RCC 7860 (cell line): ENCODE measurements around the gene RPS6KL1.
A peak's percentile ranks its signal among the peaks of the same experiment; 100 is the strongest.
"Not testable (repeated sequence)": the region's sequence is repeated elsewhere in the genome, so short reads cannot be mapped to it uniquely, and the experiment has no call there.

Experiments
- DNase-seq: peaks from one replicate; pipeline ENCODE4 v3.0.0-alpha.2; 2015; ENCODE audit warnings: low spot score
- FAIRE-seq: peaks from 2 replicates; lab custom pipeline; 2012; peaks lifted over from hg19 to GRCh38; lab: Jason Lieb, UNC

The RPS6KL1 gene

GRCh38 chr14:74938531-74939495 lies 15.8 kb upstream of the RPS6KL1 start:
- DNase-seq (no peak), FAIRE-seq (no peak)

- DNase-seq: no peak
- FAIRE-seq: no peak
Observed at GRCh38 chr14:74937171-74937570, 14.1 kb upstream of the RPS6KL1 start.

DNA sequence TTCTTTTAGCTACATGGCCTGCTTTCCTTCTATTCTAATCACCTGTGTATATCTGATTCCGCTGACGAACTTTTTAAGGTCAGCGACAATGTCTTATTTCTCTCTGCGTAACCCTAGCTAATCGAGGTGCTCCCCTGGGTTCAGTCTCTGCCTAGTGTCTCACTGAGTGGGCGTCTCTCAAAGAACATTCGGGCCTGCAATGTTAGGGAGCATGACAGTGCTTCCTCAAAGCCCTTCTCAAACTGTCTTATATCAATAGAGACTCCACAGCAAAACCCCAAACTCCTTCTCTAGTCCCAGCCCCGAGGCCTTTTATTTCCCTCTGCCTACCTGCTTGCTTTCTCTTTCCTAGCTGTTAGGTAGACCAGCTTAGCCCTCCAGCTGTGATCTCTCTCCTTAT lies 13.7 kb upstream of the RPS6KL1 start:
- FAIRE-seq (no peak), DNase-seq (no peak)

- no peak for FAIRE-seq
- DNase-seq: no peak
Observed at GRCh38 chr14:74936151-74936550, 13.1 kb upstream of the RPS6KL1 start.

DNA sequence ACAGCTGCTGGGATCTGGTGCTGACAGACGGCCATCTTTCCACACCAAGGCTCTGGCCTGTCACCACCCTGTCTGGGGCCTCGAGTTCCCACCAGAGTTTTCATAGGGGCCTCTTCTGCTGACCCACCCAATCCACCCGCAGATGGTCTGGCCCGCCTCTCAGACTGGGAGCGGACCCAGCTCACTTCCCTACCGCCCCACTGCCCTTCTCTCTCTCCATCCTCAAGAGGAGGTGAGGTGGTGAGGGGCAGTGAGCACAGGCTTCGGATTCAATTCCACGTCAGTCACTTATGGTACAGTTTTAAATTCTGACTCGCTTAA lies 12.3 kb upstream of the RPS6KL1 start:
- DNase-seq (no peak), FAIRE-seq (no peak)

DNA sequence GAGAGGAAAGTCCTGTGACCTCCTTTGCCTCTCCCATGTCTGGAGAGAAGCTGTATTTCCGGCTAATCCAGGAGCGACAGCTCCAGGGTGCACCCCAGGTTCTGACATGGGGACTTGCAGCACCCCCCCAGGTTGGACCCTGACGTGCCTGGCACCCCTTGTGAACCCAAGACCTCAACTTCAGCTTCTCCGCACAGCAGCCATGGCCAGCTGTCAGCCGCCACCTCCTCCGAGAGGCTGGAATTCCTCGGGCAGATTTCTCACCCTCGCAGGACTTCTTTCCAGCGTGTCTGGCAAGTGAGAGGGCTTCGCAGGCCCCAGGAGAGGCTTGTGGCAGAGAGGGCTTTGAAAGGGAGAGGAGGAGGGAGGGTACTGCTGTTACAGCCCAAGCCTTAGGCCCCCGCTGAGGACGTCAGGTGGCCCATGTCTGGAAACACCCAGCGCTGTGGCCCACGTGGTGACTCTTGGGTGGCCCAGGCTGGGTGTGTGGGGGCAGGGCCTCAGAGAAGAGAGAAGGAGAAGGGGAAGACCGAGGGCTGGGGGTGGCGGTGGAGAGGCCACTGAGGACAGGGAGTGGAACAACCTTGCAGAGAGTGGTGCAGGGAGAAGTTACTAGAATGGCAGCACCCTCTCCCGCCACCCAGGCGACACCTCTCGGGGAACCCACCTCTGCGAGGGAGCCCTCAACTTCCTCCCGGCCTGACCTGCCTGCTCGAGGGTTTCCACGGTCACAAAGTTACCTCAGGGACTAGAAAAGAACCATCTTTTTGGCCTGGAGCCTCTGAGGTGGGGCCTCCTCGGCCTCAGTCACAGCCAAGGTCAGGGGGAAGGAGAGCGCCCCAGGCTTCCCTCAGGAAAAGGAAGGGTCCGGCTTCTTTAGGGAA lies 11.7 kb upstream of the RPS6KL1 start:
- FAIRE-seq (no peak), DNase-seq (no peak)

DNA sequence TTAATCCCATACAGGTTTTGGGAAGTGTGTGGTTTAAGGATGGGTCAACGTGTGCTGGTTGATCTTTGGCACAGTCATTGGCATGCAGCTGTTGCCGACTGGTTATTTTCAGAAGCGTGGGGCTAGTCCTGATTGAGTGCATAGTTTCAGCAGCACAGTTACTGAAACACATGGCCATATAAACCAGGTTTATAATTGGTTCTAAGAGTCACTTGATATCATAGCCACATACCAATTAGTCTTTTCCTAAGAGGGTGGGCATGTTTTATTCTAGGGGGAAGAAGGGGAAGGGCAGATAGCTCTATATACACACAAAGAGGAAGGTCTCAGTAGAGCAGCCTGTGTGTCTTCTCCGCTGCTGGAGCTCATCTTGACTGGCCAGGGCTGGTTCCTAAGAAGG lies 11.0 kb upstream of the RPS6KL1 start:
- no peak for DNase-seq
- FAIRE-seq: no peak

GRCh38 chr14:74932936-74933335 lies 9.9 kb upstream of the RPS6KL1 start:
- FAIRE-seq, DNase-seq: not testable (repeated sequence)

DNA sequence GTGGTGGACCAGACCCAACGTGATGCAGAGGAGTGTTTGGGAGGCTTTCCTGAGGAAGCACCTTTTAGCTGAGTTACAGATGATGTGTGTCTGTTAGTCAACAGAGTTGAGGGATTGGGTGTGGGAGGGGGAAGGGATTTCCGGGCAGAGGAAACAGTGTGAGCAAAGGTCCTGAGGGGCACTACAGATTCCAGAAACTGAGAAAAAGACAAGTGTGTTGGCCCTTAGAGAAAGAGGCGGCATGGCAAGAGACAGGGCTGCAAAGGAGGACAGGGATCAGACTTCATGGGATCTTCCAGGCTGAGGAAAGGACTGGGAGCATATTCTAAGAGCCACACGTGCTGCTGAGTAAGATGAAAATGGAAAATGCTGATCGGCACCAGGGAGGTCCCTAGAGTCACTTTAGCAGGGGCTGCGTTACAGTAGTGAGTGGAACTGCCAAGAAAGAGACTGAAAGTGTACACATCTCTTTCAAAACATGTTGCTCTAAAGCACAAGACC lies 9.4 kb upstream of the RPS6KL1 start:
- no peak for FAIRE-seq
- DNase-seq: no peak

- not testable (repeated sequence) for FAIRE-seq, DNase-seq
Observed at GRCh38 chr14:74931744-74932143, 8.7 kb upstream of the RPS6KL1 start.

DNA sequence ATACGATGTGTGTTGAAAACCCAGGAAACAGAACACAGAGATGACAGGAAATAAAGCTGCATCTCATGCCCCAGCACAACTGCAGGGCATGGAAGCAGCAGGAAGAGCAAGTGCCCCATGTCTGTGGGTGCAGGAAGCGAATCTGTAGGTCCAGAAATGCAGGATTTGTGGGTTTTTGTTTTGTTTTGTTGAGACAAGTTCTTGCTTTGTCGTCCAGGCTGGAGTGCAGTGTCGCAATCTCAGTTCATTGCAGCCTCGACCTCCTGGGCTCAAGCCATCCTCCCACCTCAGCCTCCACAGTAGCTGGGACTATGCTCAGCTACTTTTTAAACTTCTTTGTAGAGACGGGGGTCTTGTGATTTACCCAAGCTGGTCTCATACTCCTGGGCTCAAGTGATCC lies 6.2 kb upstream of the RPS6KL1 start:
- no peak for DNase-seq
- no peak for FAIRE-seq

- DNase-seq (no peak), FAIRE-seq (no peak)
Observed at GRCh38 chr14:74927225-74927624, 4.2 kb upstream of the RPS6KL1 start.

- no peak for DNase-seq
Observed at GRCh38 chr14:74924061-74924460, 1.0 kb upstream of the RPS6KL1 start.

DNA sequence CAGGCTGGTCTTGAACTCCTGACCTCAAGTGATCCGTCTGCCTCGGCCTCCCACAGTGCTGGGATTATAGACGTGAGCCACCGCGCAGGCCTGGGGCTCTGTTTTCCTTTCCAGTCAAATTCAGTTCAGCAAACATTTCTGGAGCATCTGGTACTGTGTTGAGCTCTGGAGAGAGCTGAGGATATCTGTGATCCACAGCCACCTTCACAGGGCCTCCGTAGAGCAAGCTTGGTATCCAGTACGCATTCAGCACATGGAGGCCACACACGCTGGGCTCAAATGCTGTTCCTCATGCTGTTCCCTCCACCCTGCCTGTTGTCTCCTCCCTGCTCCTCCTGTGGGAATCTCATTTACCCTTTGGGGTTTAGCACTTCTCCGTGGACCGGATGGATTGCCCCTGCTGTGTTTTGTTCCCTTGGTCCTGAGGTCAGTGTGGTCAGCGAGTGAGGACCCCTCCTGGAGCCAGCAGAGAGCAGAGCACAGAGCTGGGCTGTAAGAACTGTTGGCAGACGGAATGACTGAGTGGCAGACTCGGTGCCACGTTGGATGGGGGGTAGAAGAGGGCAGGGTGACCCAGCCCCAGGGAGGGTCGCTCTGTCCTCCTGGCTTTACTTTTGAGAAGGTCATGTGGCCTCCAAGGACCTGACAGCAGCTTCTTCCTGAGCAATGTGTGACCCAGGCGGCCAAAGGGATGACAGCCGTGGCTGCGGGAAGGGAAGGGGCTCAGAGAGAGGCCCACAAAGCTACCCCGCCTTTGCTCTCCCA lies 891 bp downstream of the RPS6KL1 start:
- DNase-seq: no peak
- FAIRE-seq: no peak

More at GRCh38 chr14:74924061-74924460, 1.0 kb upstream of the RPS6KL1 start:
- no peak for FAIRE-seq

- DNase-seq: no peak
- no peak for FAIRE-seq
Observed at GRCh38 chr14:74921053-74921620, 1.9 kb downstream of the RPS6KL1 start.

- FAIRE-seq: no peak
- no peak for DNase-seq
Observed at GRCh38 chr14:74920281-74920680, 2.8 kb downstream of the RPS6KL1 start.

- FAIRE-seq (no peak), DNase-seq (peak; percentile 9)
Observed at GRCh38 chr14:74919421-74920165, 3.5 kb downstream of the RPS6KL1 start.

- FAIRE-seq (no peak), DNase-seq (no peak)
Observed at GRCh38 chr14:74918380-74918779, 4.7 kb downstream of the RPS6KL1 start.

- FAIRE-seq: no peak
- no peak for DNase-seq
Observed at GRCh38 chr14:74917646-74918081, 5.4 kb downstream of the RPS6KL1 start.

DNA sequence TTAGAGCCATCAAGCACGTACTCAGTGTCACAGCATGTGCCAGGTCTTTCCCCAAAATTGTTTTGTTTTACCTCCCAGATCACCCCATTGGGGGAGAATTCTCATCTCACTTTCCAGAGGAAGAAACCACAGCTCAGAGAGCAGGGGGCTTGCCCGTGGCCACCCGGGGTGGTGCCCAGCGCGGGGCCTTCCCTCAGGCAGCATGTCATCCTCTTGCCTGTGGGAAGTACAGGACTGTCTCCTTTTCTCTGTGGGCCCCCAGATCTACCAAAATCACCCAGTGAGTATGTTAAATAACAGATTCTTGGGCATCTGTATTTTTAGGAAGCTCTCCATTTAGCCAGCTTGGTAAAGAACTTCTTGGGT lies 5.9 kb downstream of the RPS6KL1 start:
- FAIRE-seq (no peak), DNase-seq (no peak)
